Measurements from ENCODE around the gene SAMD4B. TPM values are rescaled to one million over a fixed set of nuclear protein-coding genes. Genes with fewer than 3 reads are reported as not detected.

SAMD4B gene
- total and polyA plus RNA-seq, 12 donors = 35.5 to 92.8 (median 49.8) TPM

DNA sequence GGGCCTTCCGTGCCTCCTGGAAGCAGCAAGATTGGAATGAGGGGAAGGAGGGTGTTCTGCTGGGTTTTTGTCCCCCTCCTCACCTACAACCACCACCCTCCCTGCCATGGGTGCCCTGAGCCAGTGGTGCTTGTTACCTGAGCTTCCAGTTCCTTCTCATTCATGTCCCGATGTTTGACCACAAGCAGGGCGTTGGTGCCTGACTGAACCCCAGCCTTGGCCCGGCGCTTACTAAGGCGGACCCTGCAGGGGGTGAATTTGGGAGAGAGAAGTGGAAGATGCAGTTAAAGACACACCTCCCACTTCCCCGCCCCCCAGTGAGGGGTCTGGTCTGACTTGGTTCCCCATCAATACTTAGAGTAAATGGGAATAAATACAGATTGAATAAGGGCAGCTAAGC is 44.3 kb downstream of the SAMD4B start:
- DNase-seq (no peak), ATAC-seq (no peak)
- no peak overlapping the region for H3K4me3 ChIP-seq
- H3K4me1 ChIP-seq = peaks cover 8 to 15% (median 11%) of the 10 kb centered on the region in 9 donors
- no peaks in the 10 kb centered on the region for H3K9me3 ChIP-seq
- intact Hi-C loops (cut with DNase I) = loop anchor here in 1 of 10 donors (5.0 kb wide), 1 partner anchor 44 kb away; the partner anchor contains the start of gene SAMD4B
- no peak overlapping the region for H3K27ac ChIP-seq
- peaks cover 0 to 83% (median 67%) of the 10 kb centered on the region in 9 donors for H3K36me3 ChIP-seq
- 88 to 90% methylated on average over 7 of the region's 7 CpGs for WGBS, 2 donors
- no peaks in the 10 kb centered on the region for H3K27me3 ChIP-seq
- TF ChIP-seq, protein P1, sequence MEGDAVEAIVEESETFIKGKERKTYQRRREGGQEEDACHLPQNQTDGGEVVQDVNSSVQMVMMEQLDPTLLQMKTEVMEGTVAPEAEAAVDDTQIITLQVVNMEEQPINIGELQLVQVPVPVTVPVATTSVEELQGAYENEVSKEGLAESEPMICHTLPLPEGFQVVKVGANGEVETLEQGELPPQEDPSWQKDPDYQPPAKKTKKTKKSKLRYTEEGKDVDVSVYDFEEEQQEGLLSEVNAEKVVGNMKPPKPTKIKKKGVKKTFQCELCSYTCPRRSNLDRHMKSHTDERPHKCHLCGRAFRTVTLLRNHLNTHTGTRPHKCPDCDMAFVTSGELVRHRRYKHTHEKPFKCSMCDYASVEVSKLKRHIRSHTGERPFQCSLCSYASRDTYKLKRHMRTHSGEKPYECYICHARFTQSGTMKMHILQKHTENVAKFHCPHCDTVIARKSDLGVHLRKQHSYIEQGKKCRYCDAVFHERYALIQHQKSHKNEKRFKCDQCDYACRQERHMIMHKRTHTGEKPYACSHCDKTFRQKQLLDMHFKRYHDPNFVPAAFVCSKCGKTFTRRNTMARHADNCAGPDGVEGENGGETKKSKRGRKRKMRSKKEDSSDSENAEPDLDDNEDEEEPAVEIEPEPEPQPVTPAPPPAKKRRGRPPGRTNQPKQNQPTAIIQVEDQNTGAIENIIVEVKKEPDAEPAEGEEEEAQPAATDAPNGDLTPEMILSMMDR (IDR thresholded peaks at IDR 0.05) = no peak

DNA sequence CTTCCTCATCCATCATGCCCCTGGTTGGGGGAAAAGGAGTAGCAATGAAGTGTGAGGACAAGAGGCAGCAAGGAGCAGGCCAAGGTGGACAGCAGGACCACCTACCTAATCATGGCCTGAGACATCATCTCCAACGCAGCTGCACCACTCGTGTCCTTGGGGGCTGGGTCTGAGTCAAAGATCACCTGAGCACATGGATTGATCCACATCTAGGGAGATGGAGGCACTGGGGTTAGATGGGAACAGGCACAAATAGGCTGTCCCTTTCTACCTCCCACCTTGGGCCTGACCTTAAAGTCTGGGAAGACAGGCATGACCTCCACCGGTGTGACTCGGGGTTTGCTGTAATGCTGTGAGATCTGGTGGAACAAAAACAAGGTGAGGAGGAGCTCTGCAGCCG is 46.4 kb downstream of the SAMD4B start:
- no peak overlapping the region for H3K4me3 ChIP-seq
- peaks cover 0 to 72% (median 46%) of the 10 kb centered on the region in 9 donors for H3K36me3 ChIP-seq
- TF ChIP-seq, protein P1 (IDR thresholded peaks at IDR 0.05) = no peak
- H3K9me3 ChIP-seq = no peaks in the 10 kb centered on the region
- no peaks in the 10 kb centered on the region for H3K27me3 ChIP-seq
- peaks cover 12 to 27% (median 22%) of the 10 kb centered on the region in 9 donors for H3K4me1 ChIP-seq
- no peak for DNase-seq
- intact Hi-C loops (cut with DNase I) = loop anchor here in 1 of 10 donors (5.0 kb wide), 1 partner anchor 46 kb away; the partner anchor contains the start of gene SAMD4B
- no peak overlapping the region for H3K27ac ChIP-seq
- WGBS, 2 donors = 87 to 89% methylated on average over 5 of the region's 5 CpGs
- no peak for ATAC-seq

DNA sequence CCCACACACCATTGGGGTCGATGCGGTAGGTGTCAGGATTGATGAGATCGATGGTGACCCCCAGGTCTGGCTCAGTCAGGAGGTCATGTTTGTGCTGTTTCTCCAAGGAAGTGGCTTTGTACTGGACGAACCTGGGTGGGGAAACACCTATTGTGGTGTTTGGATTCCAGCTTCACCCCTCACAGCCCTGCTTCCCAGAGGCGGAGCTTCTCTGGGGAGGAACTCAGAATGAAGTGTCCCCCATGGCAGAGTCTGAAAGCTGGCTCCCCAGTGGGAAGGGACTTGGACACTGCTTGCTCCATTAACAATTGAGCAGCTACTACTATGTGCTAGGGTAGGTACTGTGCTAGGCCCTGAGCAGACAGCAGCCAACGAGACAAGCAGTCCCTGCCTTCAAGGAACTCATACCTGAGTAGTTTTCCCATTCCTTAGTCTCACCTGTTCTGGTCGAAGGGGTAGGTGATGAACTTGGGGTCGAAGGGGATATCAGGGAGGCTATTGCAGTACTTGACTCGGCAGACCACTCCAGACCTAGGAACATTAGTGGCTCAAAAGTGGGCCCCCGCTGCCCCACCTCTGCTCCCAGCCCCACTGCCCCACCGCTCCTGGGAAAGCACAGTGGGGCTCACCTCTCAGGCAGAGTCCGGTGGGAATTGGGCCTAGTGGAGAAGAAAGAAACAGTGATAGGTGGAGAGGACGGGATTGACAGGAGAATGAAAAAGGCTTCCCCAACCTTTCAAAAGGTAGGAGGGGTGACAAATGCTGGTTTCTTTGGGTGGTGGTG is 47.6 kb downstream of the SAMD4B start:
- Histone ChIP-seq H3K27me3 (no peaks in the 10 kb centered on the region), H3K36me3 (peaks cover 0 to 72% (median 40%) of the 10 kb centered on the region in 9 donors), H3K4me3 (peak overlapping the region; percentile 66 to 99 (median 94)), H3K27ac (peak overlapping the region in 9 of 10 donors; percentile 94 to 100 (median 97)), H3K4me1 (peaks cover 12 to 27% (median 24%) of the 10 kb centered on the region in 9 donors), H3K9me3 (no peaks in the 10 kb centered on the region)
- intact Hi-C loops (cut with DNase I) = loop anchor here in 4 of 10 donors (1.0 to 5.0 kb wide), 4 partner anchors 47 to 55 kb away; partner anchors contain the start of genes SAMD4B (in 3 of the 4) and SUPT5H (in 1 of the 4)
- TF ChIP-seq, protein P1 (IDR thresholded peaks at IDR 0.05) = no peak
- 72 to 74% methylated on average over 13 of the region's 13 CpGs for WGBS, 2 donors
- DNase-seq (no peak), ATAC-seq (no peak)

DNA sequence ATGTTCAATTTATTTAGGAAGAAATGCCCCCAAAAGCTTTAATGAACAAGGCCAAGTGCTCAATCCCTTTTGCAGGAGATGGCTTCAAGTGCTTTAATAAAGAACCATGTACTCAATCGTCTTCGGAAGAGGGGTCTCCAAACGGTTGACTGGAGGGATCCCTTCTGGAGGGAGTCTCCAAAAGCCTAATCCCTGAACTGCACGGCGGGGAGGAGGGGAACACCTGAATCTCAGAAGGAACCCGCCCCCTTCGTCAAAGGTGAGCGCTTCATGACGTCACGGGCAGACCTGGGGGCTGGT is 48.2 kb downstream of the SAMD4B start:
- no peak for DNase-seq
- H3K27me3 ChIP-seq = no peaks in the 10 kb centered on the region
- TF ChIP-seq, protein P1 (IDR thresholded peaks at IDR 0.05) = no peak
- intact Hi-C loops (cut with DNase I) = loop anchor here in 3 of 10 donors (1.0 to 5.0 kb wide), 4 partner anchors 48 to 54 kb away; partner anchors contain the start of genes SAMD4B (in 2 of the 3) and SUPT5H (in 1 of the 3)
- H3K36me3 ChIP-seq = peaks cover 0 to 75% (median 46%) of the 10 kb centered on the region in 9 donors
- peak overlapping the region; percentile 66 to 99 (median 94) for H3K4me3 ChIP-seq
- peak in 2 of 8 donors; percentile 8 to 19 for ATAC-seq
- peaks cover 12 to 27% (median 24%) of the 10 kb centered on the region in 9 donors for H3K4me1 ChIP-seq
- no peaks in the 10 kb centered on the region for H3K9me3 ChIP-seq
- peak overlapping the region; percentile 94 to 100 (median 98) for H3K27ac ChIP-seq
- 0 to 1% methylated on average over 10 of the region's 10 CpGs for WGBS, 2 donors

Data from heart right ventricle (tissue), 16 donors.